AG08395 (cell line): ENCODE measurements around the gene LEFTY1.
"Not testable (repeated sequence)": the region's sequence is repeated elsewhere in the genome, so short reads cannot be mapped to it uniquely, and the experiment has no call there.

Source experiments
- DNase-seq: peaks from one replicate; pipeline ENCODE4 v3.0.0; 2012; ENCODE audit warnings: mixed read lengths, low spot score

Gene LEFTY1

DNA sequence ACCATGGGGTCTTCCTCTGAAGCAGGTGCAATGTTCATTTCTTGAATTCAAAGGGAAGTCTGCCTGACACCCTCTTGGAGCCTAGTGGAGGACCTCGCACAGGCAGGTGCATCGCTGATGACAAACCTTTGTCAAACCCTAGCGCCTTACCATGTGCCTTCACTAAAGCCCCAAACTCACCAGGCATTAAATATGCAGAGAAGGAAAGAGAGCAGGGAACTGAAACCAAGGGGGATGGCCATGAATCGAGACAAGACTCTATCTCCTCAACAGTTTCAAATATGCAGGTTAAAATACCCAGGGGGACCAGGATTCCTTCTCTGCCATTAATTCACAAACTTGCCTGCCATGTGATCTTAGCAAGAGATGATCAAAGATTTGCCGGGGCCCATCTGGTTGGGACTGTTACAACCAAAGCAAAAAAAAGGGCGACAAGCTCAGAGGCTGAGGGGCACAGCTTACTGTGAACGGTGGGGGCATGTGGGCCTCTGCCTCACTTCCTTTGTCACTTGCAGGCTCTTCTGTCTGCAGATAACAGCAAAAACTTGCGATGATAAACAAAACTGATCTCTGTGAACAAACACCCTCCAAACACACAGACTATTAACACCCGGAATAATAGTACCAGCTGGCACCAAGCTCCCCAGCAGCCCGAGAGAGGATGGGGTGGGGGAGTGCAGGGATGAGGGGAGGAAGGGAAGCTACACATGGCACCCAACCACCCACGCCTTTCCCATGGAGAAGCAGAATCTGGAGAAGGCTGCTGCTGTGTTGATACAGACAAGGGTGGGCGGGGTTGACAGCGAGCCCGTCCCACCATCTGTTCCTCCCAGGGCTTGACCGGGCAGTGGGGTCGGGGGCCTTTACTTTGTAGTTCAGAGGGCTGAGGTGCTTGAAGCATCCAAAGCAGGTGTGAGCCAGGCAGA, 40.7 kb downstream of the LEFTY1 start:
- no peak for DNase-seq

DNA sequence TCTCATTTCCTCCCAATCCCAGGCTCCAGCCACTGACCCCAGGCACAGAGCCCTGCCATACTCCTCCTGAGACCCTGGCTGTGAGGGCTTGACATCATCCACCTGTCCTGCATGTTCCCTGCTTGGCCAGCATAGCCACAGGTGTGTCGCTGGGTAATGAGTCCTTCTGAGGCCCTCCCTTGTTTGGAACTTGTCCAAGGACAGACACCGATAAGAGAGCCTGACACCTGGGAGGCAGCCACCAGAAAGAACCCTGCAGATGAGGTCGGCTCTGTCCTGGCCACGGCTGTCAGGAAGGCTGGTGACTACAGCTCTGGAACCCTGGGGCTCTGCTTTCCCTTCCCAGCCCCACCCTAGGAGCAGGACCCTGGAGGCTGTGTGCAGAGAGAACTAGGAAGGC, 41.3 kb downstream of the LEFTY1 start:
- no peak for DNase-seq

DNA sequence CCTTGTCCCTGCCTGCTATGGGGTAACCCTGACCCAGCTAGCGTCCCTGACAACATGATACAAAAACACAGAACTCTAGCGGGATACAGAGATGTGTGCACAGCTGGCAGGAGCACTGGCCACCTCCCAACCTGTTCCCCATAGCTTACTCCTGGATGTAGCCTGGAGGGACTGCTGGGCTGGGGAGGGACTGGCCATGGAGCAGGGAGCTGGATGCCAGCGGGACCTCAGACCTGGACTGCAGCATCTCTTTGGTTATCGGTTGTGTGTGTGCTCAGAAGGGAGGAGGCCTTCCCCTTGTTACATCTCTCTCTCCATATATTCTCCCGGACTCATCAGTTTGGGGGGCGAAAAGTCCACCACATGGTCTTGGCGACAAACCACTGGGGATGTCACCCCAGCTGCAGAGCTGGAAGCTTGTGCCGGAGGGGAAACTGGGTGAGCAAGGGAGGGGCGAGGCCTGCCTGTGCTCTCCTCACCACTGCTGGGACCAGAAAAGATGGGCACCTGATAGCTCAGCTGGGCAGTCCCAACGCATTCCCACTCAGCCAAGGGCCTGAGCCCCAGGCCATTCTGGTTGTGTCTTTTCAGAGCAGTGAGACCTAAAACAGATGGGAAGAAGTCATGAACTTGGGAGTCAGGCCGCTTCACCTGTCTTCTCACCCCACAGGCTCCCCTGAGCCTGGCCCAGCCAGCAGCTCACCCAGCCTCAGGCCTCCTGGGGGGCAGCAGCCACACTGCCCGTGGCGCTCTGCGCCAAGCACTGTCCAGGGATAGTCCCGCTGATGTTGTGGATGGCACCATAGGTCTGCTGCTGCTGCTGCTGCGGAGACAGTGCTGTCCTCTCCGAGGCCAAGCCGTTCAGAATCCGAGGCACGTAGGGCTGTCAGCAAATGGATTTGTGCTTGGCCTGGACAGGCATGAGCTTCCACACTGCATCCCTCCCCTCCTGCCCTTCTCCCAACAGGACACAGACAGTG, 42.3 kb downstream of the LEFTY1 start:
- no peak for DNase-seq

DNA sequence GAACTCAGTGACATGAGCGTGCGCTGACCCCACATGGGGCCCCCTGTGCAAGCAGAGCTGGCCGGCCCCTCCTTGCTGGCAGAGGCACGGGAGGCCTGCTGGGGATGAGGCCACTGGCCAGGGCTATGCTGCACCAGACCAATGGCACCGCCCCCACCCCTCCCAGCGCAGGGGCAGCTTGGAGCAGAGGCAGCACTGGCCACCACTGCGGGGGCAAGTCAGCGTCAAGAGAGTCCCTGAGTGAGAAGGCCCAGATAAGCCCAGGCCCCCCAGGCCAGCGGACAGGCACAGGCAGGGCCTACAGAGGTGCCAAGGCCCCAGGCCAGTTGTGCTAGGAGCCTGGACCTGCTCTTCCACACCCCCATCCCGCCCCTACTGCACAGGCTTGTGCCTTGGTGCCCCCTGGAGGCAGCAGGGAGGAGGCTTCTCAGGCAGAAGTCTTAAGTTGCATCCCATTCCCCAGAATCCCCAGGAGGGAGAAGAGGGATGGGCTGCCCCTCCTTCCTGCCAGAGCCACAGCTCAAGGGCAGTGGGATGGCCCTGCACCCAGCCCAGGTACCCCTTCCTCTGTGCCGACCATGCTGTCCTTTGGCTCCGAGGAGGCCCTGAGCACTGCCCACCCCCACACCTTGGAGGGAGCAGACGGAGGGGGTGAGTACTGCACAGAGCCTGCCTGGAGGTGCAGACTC, 43.2 kb downstream of the LEFTY1 start:
- peak; percentile 81 for DNase-seq

DNA sequence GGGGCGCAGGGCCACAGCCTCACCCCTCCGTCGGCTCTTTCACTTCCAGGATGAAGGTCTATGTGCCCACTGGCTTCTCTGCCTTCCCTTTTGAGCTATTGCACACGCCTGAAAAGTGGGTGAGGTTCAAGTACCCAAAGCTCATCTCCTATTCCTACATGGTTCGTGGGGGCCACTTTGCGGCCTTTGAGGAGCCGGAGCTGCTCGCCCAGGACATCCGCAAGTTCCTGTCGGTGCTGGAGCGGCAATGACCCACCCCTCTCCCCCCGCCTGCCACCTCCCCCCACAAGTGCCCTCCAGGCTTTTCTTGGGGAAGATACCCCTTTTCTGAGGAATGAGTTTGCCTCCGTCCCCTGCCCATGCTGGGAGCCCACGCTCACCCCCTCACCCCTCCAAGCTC, 43.8 kb downstream of the LEFTY1 start:
- no peak for DNase-seq

DNA sequence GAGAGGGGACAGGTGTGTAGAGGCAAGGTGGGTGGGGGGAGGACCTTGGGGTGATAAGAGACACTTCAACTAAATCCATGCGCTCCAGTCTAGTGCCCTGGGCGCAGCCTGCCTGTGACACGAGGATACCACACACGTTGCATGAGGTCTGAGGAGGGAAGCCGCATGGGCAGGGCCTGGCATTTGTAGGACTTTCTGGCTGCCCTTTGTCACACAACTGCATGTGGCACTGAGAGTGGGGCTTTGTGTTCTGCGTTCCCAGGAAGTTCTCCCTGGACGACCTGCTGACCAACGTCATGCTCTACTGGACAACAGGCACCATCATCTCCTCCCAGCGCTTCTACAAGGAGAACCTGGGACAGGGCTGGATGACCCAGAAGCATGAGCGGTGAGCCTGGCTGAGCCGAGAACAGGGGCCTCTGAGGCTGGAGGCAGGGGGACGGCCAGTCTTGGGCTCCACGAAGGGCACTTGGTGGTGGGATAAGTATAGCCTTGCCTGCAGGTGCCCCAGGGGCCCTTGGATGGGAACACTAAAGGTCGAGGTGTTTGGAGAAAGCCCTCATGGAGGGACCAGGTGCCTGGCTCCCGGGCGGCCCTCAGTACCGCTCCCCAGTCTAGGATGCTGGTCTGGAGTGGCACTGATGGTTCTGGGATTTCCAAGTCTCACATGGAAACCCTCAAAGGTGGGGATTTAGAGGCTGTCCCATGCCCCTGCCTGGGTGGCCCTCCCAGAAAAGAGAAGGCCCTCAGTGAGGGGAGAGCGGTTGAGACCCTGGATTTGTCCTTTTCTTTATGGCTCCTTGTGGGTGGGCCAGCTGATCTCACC, 44.5 kb downstream of the LEFTY1 start:
- DNase-seq, result no peak

DNA sequence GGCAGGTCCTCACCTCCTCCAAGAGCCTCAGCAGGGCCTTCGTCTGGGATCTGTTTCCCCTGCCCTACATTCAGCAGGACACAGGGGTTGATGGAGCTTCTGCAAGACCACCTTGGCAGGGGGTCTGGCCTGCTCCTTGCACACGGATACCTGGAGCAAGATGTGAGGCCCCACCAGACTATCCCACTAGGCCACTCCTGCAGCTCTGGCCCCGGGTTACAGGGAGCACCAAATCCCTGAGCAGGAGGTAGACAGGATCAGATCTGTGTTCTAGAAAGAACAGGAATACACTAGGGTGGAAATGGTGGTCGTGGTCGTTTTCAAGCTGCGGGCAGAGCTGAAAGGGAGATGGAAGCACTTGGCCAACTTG, 45.5 kb downstream of the LEFTY1 start:
- no peak for DNase-seq

DNA sequence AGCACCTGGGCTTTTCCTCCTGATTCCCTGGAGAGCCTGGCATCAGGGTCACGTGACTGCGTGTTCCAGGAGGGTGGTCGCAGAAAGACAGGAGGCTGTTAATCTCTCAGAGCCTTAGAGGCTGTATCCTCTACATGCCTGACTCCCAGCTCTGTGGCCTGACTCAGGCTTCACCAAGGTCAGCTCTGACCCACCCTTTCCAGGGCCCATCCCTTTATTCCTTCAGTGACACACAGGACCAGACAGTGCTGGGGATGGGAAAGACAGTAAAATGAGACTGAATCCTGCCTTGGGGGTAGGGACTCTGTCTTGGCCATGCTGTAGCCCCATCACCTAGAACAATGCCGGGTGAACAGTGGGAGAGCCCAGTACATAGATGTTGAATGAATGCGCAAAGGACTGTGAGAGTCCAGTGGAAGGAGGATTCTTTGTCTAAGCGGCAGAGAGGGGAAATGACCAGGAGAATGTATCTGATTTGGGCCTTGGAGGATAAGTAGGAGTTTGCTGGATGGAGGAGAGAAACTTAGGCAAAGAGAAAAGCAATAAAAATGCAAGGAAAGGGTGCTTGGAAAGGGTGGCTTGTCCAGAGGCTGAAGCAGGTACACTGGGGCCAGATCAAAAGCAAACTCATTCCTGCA, 46.0 kb downstream of the LEFTY1 start:
- DNase-seq, result no peak

DNA sequence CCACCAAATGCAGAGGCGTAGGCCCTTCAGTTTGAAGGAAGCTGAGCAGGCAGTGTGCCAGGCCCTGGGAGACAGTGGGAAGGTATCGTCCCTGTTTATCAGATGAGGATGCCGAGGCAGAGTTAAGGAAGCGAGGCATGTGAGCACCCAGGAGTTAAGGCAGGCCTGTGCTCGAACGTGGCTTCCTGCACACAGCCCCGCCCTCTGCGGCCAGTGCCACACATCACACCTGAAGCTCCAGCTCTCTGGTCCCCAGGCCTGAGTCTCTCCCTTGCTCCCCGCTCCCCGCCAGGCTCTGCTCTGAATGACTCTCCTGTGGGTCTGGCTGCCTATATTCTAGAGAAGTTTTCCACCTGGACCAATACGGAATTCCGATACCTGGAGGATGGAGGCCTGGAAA, 46.9 kb downstream of the LEFTY1 start:
- DNase-seq, result no peak

DNA sequence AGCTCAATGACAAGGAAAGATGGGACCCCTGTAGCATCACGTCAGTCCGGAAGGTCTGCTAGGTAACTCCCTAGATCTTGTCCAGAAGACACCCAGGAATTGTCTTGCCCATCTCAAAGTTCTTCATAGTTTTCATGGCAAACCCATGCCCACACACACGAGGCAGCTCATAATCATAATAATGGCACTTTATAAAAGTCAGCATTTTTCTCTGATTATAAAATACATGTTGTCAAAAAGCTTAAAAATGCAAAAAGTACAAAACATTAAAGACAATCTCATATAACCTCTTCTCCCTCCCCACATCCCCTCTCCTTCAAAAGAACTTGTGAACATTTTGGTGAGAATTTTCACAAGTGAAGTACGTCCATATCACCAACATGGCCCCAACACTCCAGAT, 48.2 kb downstream of the LEFTY1 start:
- DNase-seq, result no peak

DNA sequence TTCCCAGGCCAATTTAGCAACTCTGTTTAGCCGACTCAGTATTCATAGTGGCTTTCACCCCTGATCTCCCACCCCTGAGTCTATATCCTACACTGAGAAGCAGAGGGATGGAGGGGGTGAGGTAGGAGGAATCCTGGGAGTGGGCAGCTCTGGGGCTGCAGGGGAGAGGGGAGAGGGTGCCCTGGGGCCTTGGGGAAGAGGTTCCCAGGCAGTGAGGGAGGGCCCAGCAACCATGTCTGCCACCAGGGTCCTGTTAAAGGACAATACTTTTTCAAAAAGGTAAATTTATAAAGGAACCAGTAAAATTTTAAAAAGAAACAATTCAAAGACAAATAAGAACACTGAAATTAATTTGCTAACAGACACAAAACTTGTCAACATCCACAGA, 48.7 kb downstream of the LEFTY1 start:
- DNase-seq, result no peak

DNA sequence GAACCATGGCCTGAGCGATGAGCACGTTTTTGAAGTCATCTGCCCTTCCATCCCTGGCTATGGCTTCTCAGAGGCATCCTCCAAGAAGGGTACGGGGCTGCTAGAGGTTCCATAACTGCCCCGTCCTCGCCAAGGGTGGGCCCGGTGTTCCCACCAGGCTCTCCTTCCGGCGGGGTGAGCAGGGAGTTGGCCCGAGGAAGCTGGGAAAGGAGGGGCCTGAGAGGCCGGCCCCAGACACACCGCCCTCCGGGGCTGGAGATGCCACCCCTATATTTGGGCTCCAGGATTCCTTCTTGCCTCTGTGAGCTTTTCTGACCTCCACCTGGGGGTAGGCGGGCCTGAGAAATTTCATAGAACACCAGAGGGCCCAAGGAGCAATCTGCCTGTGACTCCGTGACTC, 50.2 kb downstream of the LEFTY1 start:
- DNase-seq, result no peak

DNA sequence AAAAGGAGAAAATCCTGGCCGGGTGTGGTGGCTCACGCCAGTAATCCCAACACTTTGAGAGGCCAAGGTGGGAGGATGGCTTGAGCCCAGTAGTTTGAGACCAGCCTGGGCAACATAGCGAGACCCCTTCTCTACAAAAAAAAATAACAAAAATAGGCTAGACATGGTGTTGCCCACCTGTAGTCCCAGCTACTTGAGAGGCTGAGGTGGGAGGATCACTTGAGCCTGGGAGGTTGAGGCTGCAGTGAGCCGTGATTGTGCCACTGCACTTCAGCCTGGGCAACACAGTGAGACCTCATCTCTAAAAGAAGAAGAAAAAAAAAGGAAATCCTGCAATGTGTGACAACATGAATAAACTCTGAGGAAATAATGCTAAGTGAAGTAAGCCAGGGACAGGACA, 52.6 kb downstream of the LEFTY1 start:
- not testable (repeated sequence) for DNase-seq
